ENCODE measurements around the gene KIAA1958. TPM values are rescaled to one million over a fixed set of nuclear protein-coding genes. Genes with fewer than 3 reads are reported as not detected.

Gene KIAA1958
- polyA plus RNA-seq, 1 of the 3 experiments (the other 2 are of a cell fraction): 1.6 TPM

GRCh38 chr9:112506571-112506970 lies 19.9 kb downstream of the KIAA1958 start:
- no peak overlapping the region for H3K4me3 ChIP-seq (ENCODE audit: low read depth in 2 of 2, low read length in 1 of 2)
- H3K36me3 ChIP-seq (replicated peaks in 1 of 2; ENCODE audit: control insufficient read depth in 1 of 2, insufficient read depth in 2 of 2, low read length in 1 of 2): no peaks in the 10 kb centered on the region
- H3K4me2 ChIP-seq: no peak overlapping the region
- WGBS (ENCODE audit: low lambda C conversion rate): 92% methylated on average over 2 of the region's 2 CpGs
- no peak for TF ChIP-seq RAD21 (IDR thresholded peaks at IDR 0.05; ENCODE audit: low read length)
- no peak overlapping the region for H3K9ac ChIP-seq
- no peaks in the 10 kb centered on the region for H4K20me1 ChIP-seq (ENCODE audit: insufficient read depth)
- H3K79me2 ChIP-seq (ENCODE audit: insufficient read depth): peaks cover 15% of the 10 kb centered on the region; the same call in 1 of the 2 replicates
- H3K9me3 ChIP-seq: no peaks in the 10 kb centered on the region
- ChIA-PET CTCF (interaction anchor here (0.9 kb wide), 1 partner anchor 10 kb away, joined by 3 read pairs; no protein-coding TSS in a partner anchor), POLR2A (no interaction called here)
- H3F3A ChIP-seq (replicated peaks; ENCODE audit: insufficient read depth): peaks cover 6% of the 10 kb centered on the region
- no peak overlapping the region for H2AFZ ChIP-seq (ENCODE audit: low read depth)
- no peaks in the 10 kb centered on the region for H3K9me2 ChIP-seq
- H3K27ac ChIP-seq (ENCODE audit: low read depth in 2 of 2, low read length in 1 of 2): no peak overlapping the region
- peaks cover 0 to 3% of the 10 kb centered on the region in 2 experiments; a peak in 2 of 4 replicates for H3K4me1 ChIP-seq (ENCODE audit: control insufficient read depth in 1 of 2, insufficient read depth in 2 of 2, low read depth in 1 of 2, low read length in 1 of 2)
- no peak for DNase-seq
- no peaks in the 10 kb centered on the region for H3K27me3 ChIP-seq (ENCODE audit: insufficient read depth)

- Histone ChIP-seq H3K36me3 (replicated peaks in 1 of 2; ENCODE audit: control insufficient read depth in 1 of 2, insufficient read depth in 2 of 2, low read length in 1 of 2) (no peaks in the 10 kb centered on the region), H3K9me3 (no peaks in the 10 kb centered on the region), H2AFZ (ENCODE audit: low read depth) (no peak overlapping the region), H3K27me3 (ENCODE audit: insufficient read depth) (no peaks in the 10 kb centered on the region), H3K4me1 (ENCODE audit: control insufficient read depth in 1 of 2, insufficient read depth in 2 of 2, low read depth in 1 of 2, low read length in 1 of 2) (peaks cover 0 to 3% of the 10 kb centered on the region in 2 experiments; a peak in 2 of 4 replicates), H3K9me2 (no peaks in the 10 kb centered on the region), H3K4me2 (no peak overlapping the region), H3F3A (replicated peaks; ENCODE audit: insufficient read depth) (peaks cover under 1% of the 10 kb centered on the region), H3K27ac (ENCODE audit: low read depth in 2 of 2, low read length in 1 of 2) (no peak overlapping the region), H3K9ac (no peak overlapping the region), H3K4me3 (ENCODE audit: low read depth in 2 of 2, low read length in 1 of 2) (no peak overlapping the region), H4K20me1 (ENCODE audit: insufficient read depth) (no peaks in the 10 kb centered on the region), H3K79me2 (ENCODE audit: insufficient read depth) (peaks cover 15% of the 10 kb centered on the region; the same call in 1 of the 2 replicates)
- WGBS (ENCODE audit: low lambda C conversion rate): 95% methylated on average over 2 of the region's 2 CpGs
- CTCF ChIA-PET: interaction anchor here (0.9 kb wide), 1 partner anchor 10 kb away, joined by 3 read pairs; no protein-coding TSS in a partner anchor
- DNase-seq: no peak
- no peak for TF ChIP-seq RFX5 (IDR thresholded peaks at IDR 0.05; ENCODE audit: low read length)
- TF ChIP-seq TCF12 (IDR thresholded peaks at IDR 0.05): no peak
- TF ChIP-seq FOSL2 (IDR thresholded peaks at IDR 0.05; ENCODE audit: borderline replicate concordance, low read depth): no peak
- no peak for TF ChIP-seq TAF1 (IDR thresholded peaks at IDR 0.05; ENCODE audit: borderline replicate concordance, low read depth, low read length)
- TF ChIP-seq YY1 (IDR thresholded peaks at IDR 0.05; ENCODE audit: low read depth): no peak
- TF ChIP-seq EP300 (IDR thresholded peaks at IDR 0.05; ENCODE audit: borderline replicate concordance in 1 of 2, low read depth in 1 of 2, low read length in 1 of 2): no peak
- TF ChIP-seq TEAD4 (IDR thresholded peaks at IDR 0.05; ENCODE audit: borderline replicate concordance, insufficient read depth): no peak
- no peak for TF ChIP-seq MXI1 (IDR thresholded peaks at IDR 0.05; ENCODE audit: low read depth, low read length)
- no peak for TF ChIP-seq NFIC (IDR thresholded peaks at IDR 0.05; ENCODE audit: borderline replicate concordance)
- TF ChIP-seq EZH2phosphoT487 (IDR thresholded peaks at IDR 0.05; ENCODE audit: borderline replicate concordance, low read depth): no peak
- no peak for TF ChIP-seq JUND (IDR thresholded peaks at IDR 0.05)
- no peak for TF ChIP-seq NRF1 (IDR thresholded peaks at IDR 0.05; ENCODE audit: low read depth, low read length)
- POLR2A ChIA-PET: no interaction called here
Observed at GRCh38 chr9:112507001-112507680, 20.5 kb downstream of the KIAA1958 start.
